ENCODE results near the gene ERVH48-1. TPM values are rescaled to one million over a fixed set of nuclear protein-coding genes. Genes with fewer than 3 reads are reported as not detected.

The ERVH48-1 gene
- not detected in 2 replicates for total RNA-seq

- Histone ChIP-seq H3K27ac (ENCODE audit: low read depth, low read length) (no peak within 1 kb of the TSS), H3K4me1 (ENCODE audit: insufficient read depth, low read length) (peaks cover 7% of the 10 kb centered on the region), H3K4me2 (ENCODE audit: insufficient read depth, low read length) (no peak within 1 kb of the TSS), H3K79me2 (ENCODE audit: insufficient read depth, low read length) (no peaks in the 10 kb centered on the region), H4K20me1 (ENCODE audit: insufficient read depth, low read length) (no peaks in the 10 kb centered on the region), H3K36me3 (ENCODE audit: insufficient read depth, low read length) (no peaks in the 10 kb centered on the region), H3K4me3 (ENCODE audit: insufficient read depth, low read length) (no peak within 1 kb of the TSS), H3K27me3 (ENCODE audit: insufficient read depth, low read length) (no peaks in the 10 kb centered on the region), H3K9me3 (ENCODE audit: low read depth, low read length) (no peaks in the 10 kb centered on the region), H2AFZ (ENCODE audit: low read length) (no peak within 1 kb of the TSS)
- no peak for TF ChIP-seq CTCF (IDR thresholded peaks at IDR 0.05; ENCODE audit: extremely low read depth, low read depth, low read length)
- DNase-seq (ENCODE audit: insufficient read length, low spot score, missing footprints): no peak
These were observed at the start of gene ERVH48-1 for GRCh38 chr21:42925114-42925926. Gene ERVH48-1, minus strand, starts transcription at chr21:42925630. Its CDS starts 6,624 bp downstream, at chr21:42919006.

GRCh38 chr21:42973991-42974831, 48.8 kb upstream of the ERVH48-1 start, which contains the start of gene PKNOX1:
Gene PKNOX1, plus strand, starts transcription at chr21:42974562. Its CDS starts 29,820 bp downstream, at chr21:43004382.
- Histone ChIP-seq H3K4me3 (ENCODE audit: insufficient read depth, low read length) (peak within 1 kb of the TSS; percentile 93), H3K4me1 (ENCODE audit: insufficient read depth, low read length) (peaks cover 16% of the 10 kb centered on the region), H3K4me2 (ENCODE audit: insufficient read depth, low read length) (peak within 1 kb of the TSS; percentile 92), H3K9me3 (ENCODE audit: low read depth, low read length) (no peaks in the 10 kb centered on the region), H2AFZ (ENCODE audit: low read length) (peak within 1 kb of the TSS; percentile 96), H3K27me3 (ENCODE audit: insufficient read depth, low read length) (no peaks in the 10 kb centered on the region), H4K20me1 (ENCODE audit: insufficient read depth, low read length) (no peaks in the 10 kb centered on the region), H3K79me2 (ENCODE audit: insufficient read depth, low read length) (peaks cover 38% of the 10 kb centered on the region), H3K27ac (ENCODE audit: low read depth, low read length) (peak within 1 kb of the TSS; percentile 85), H3K36me3 (ENCODE audit: insufficient read depth, low read length) (no peaks in the 10 kb centered on the region)
- no peak for TF ChIP-seq CTCF (IDR thresholded peaks at IDR 0.05; ENCODE audit: extremely low read depth, low read depth, low read length)
- peak; percentile 100 for DNase-seq (ENCODE audit: insufficient read length, low spot score, missing footprints)

GRCh38 chr21:42973309-42973990, 48.0 kb upstream of the ERVH48-1 start:
- Histone ChIP-seq H3K27me3 (ENCODE audit: insufficient read depth, low read length) (no peaks in the 10 kb centered on the region), H3K79me2 (ENCODE audit: insufficient read depth, low read length) (peaks cover 30% of the 10 kb centered on the region), H3K9me3 (ENCODE audit: low read depth, low read length) (no peaks in the 10 kb centered on the region), H3K4me2 (ENCODE audit: insufficient read depth, low read length) (peak overlapping the region; percentile 88), H3K36me3 (ENCODE audit: insufficient read depth, low read length) (no peaks in the 10 kb centered on the region), H2AFZ (ENCODE audit: low read length) (peak overlapping the region; percentile 91), H3K27ac (ENCODE audit: low read depth, low read length) (peak overlapping the region; percentile 80), H3K4me1 (ENCODE audit: insufficient read depth, low read length) (peaks cover 16% of the 10 kb centered on the region), H3K4me3 (ENCODE audit: insufficient read depth, low read length) (peak overlapping the region; percentile 79), H4K20me1 (ENCODE audit: insufficient read depth, low read length) (no peaks in the 10 kb centered on the region)
- TF ChIP-seq CTCF (IDR thresholded peaks at IDR 0.05; ENCODE audit: extremely low read depth, low read depth, low read length): no peak
- no peak for DNase-seq (ENCODE audit: insufficient read length, low spot score, missing footprints)
